HL-60 (cell line): ENCODE measurements around the gene VSNL1.

Source experiments
- GABPA ChIP-seq: IDR thresholded peaks from 2 replicates; pipeline ENCODE4 v1.6.1; 2012; ENCODE audit warnings: low read depth
- POLR2AphosphoS5 ChIP-seq: IDR thresholded peaks from 2 replicates; pipeline ENCODE4 v1.6.1; 2012; ENCODE audit warnings: low read depth
- TF ChIP-seq, protein P1 (sequence below): IDR thresholded peaks from one replicate; pipeline ENCODE4 v1.5.1; 2011; ENCODE audit warnings: low read length, control low read depth, inconsistent platforms; ENCODE audit not compliant: insufficient read depth
- TF ChIP-seq, protein P2 (sequence below): IDR thresholded peaks from 2 replicates; pipeline ENCODE4 v1.6.1; 2012; ENCODE audit warnings: low read depth; ENCODE audit not compliant: insufficient replicate concordance

DNA sequence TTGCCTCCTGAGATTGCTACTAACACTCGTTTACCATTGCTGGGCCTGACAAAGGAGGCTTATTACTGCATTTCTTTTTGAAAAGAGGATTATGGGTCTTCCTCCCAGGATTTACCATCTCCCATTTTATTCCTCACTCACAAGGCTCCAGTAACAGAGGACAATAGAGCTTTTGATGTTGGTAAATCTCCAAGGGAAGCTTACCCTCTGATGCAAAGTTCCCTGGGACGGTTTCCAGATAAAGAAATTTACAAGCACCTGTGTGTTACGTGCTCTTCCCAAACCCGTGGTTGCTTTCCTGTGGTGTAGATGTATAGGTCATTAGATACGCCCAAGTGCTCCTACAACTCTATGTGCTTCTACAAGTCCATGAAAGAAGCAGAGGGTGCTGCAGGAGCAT lies 17.1 kb downstream of the VSNL1 start:
- TF ChIP-seq, protein P1, sequence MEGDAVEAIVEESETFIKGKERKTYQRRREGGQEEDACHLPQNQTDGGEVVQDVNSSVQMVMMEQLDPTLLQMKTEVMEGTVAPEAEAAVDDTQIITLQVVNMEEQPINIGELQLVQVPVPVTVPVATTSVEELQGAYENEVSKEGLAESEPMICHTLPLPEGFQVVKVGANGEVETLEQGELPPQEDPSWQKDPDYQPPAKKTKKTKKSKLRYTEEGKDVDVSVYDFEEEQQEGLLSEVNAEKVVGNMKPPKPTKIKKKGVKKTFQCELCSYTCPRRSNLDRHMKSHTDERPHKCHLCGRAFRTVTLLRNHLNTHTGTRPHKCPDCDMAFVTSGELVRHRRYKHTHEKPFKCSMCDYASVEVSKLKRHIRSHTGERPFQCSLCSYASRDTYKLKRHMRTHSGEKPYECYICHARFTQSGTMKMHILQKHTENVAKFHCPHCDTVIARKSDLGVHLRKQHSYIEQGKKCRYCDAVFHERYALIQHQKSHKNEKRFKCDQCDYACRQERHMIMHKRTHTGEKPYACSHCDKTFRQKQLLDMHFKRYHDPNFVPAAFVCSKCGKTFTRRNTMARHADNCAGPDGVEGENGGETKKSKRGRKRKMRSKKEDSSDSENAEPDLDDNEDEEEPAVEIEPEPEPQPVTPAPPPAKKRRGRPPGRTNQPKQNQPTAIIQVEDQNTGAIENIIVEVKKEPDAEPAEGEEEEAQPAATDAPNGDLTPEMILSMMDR, result no peak
- TF ChIP-seq POLR2AphosphoS5, result no peak
- no peak for TF ChIP-seq GABPA
- TF ChIP-seq, protein P2, sequence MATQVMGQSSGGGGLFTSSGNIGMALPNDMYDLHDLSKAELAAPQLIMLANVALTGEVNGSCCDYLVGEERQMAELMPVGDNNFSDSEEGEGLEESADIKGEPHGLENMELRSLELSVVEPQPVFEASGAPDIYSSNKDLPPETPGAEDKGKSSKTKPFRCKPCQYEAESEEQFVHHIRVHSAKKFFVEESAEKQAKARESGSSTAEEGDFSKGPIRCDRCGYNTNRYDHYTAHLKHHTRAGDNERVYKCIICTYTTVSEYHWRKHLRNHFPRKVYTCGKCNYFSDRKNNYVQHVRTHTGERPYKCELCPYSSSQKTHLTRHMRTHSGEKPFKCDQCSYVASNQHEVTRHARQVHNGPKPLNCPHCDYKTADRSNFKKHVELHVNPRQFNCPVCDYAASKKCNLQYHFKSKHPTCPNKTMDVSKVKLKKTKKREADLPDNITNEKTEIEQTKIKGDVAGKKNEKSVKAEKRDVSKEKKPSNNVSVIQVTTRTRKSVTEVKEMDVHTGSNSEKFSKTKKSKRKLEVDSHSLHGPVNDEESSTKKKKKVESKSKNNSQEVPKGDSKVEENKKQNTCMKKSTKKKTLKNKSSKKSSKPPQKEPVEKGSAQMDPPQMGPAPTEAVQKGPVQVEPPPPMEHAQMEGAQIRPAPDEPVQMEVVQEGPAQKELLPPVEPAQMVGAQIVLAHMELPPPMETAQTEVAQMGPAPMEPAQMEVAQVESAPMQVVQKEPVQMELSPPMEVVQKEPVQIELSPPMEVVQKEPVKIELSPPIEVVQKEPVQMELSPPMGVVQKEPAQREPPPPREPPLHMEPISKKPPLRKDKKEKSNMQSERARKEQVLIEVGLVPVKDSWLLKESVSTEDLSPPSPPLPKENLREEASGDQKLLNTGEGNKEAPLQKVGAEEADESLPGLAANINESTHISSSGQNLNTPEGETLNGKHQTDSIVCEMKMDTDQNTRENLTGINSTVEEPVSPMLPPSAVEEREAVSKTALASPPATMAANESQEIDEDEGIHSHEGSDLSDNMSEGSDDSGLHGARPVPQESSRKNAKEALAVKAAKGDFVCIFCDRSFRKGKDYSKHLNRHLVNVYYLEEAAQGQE, result no peak
